SK-N-DZ (cell line): ENCODE measurements around the gene ZNF320.

Experiments used
- small RNA-seq, 2 experiments: library from RNA; depleted of rRNA; stranded (forward); fragments of <200 nt; gene quantifications; one replicate each; pipeline ENCODE3, GENCODE V24; 2014

The ZNF320 gene

Small RNAs within 50 kb of the gene (small RNA-seq; reads per million reads assigned to genes)
- 0.05 to 0.13 reads per million in 2 experiments for gene ZNF320
